ENCODE results near the gene KAZN.

Gene KAZN

DNA sequence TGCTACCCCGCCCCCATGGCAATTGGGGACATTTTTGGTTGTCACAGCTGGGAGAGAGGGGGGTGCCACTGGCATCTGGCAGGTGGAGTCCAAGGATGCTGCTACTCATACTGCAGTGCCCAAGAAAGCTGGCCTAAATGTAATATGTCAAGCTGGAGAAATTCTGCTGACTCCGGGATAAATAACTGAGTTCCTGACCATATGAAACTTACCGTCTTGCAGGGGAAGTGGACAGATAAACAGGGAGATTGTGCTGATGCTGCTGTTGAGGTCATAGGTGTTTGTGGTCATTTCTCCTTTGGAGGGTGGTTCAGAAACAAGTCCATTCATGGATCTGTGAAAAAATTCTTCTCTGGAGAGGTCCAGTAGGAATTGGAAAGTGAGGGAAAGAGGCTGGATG, 54.4 kb downstream of the KAZN start:
- in situ Hi-C loops (cut with MboI; ENCODE audit: low sequenced_read_pairs, unreplicated experiment): no loop called here
- TF ChIP-seq, protein P1, sequence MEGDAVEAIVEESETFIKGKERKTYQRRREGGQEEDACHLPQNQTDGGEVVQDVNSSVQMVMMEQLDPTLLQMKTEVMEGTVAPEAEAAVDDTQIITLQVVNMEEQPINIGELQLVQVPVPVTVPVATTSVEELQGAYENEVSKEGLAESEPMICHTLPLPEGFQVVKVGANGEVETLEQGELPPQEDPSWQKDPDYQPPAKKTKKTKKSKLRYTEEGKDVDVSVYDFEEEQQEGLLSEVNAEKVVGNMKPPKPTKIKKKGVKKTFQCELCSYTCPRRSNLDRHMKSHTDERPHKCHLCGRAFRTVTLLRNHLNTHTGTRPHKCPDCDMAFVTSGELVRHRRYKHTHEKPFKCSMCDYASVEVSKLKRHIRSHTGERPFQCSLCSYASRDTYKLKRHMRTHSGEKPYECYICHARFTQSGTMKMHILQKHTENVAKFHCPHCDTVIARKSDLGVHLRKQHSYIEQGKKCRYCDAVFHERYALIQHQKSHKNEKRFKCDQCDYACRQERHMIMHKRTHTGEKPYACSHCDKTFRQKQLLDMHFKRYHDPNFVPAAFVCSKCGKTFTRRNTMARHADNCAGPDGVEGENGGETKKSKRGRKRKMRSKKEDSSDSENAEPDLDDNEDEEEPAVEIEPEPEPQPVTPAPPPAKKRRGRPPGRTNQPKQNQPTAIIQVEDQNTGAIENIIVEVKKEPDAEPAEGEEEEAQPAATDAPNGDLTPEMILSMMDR (IDR thresholded peaks at IDR 0.05; ENCODE audit: borderline replicate concordance, control extremely low read depth, extremely low read depth, insufficient read depth, missing control alignments): no peak
- DNase-seq (ENCODE audit: low spot score): no peak

DNA sequence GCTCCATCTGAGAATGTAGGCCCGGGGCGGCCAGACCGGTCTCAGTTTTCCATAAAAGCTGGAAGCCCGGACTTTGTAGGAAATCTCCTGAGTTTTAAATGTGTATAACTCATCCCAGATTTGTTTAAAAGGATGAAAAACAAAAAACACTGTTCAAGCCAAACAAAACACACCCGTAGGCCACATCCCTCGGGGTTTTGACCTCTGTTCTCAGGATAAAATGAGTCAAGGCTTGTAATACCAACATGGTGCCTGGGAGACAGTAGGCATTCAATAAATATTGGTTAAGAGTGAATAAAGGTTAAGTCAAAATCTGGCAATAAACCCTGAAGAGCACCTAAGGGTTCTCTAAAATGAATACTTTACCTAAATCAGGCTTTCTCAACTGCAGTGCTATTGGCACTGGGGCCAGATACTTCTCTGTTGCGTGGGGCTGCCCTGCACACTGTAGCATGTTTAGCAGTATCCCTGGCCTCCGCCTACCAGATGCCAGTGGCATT, 55.0 kb downstream of the KAZN start:
- in situ Hi-C loops (cut with MboI; ENCODE audit: low sequenced_read_pairs, unreplicated experiment): no loop called here
- no peak for DNase-seq (ENCODE audit: low spot score)
- TF ChIP-seq, protein P1 (IDR thresholded peaks at IDR 0.05; ENCODE audit: borderline replicate concordance, control extremely low read depth, extremely low read depth, insufficient read depth, missing control alignments): no peak

DNA sequence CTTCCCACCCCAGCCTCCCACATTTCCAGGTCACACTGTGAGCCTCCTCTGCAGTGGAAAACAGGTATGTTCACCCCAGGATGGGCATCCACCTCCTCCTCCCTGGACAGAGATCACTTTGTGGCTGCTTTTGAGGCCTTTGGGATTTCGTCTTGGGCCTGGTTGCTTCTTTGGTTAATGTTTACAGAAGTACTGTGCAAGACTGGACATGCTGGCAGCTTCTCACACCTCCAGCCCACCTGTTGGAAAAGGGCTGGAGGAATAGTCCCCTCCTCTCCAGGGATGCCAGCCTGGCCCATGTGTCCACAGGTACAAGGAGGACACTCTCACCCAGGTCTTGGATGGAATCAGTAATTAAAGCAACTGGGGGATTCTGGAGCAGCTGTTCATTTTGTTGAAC, 56.1 kb downstream of the KAZN start:
- TF ChIP-seq, protein P1 (IDR thresholded peaks at IDR 0.05; ENCODE audit: borderline replicate concordance, control extremely low read depth, extremely low read depth, insufficient read depth, missing control alignments): no peak
- in situ Hi-C loops (cut with MboI; ENCODE audit: low sequenced_read_pairs, unreplicated experiment): no loop called here
- DNase-seq (ENCODE audit: low spot score): no peak

DNA sequence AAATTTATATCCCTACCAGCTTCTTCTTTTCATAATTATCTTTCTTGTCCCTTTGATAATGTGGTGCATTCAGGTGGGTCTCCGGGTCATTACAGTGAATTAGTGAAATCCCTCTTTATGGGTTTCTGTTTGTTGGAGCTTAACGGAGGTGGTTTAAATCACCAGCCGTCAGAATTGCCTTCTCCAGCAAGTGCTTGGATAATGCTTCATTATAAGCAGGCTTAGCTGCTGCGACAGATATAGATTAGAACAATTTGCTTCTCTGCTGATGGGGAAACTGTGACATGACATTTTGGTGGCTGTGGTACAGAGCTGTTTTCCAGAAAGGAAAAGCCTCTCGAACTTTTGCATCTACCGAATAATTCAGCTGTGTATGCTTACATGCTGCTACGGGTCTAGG, 56.9 kb downstream of the KAZN start:
- DNase-seq (ENCODE audit: low spot score): no peak
- in situ Hi-C loops (cut with MboI; ENCODE audit: low sequenced_read_pairs, unreplicated experiment): no loop called here
- TF ChIP-seq, protein P1 (IDR thresholded peaks at IDR 0.05; ENCODE audit: borderline replicate concordance, control extremely low read depth, extremely low read depth, insufficient read depth, missing control alignments): no peak

DNA sequence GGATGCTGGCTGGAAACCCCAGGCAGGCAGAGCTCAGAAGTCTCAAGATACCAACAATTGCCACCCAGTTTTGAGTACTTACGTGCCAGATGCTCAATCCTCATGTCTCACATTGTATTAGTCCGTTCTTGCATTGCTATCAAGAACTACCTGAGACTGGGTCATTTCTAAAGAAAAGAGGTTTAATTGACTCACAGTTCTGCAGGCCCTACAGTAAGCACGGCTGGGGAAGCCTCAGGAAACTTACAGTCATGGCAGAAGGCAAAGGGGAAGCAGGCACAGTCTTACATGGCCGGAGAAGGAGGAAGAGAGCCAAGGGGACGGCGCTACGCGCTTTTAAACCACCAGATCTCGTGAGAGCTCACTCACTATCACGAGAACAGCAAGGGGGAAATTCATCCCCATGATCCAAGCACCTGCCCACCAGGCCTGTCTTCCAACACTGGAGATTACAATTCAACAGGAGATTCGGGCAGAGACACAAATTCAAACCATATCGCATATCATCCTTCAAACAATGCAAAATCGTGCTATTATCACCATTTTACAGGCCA, 58.0 kb downstream of the KAZN start:
- no peak for DNase-seq (ENCODE audit: low spot score)
- TF ChIP-seq, protein P1 (IDR thresholded peaks at IDR 0.05; ENCODE audit: borderline replicate concordance, control extremely low read depth, extremely low read depth, insufficient read depth, missing control alignments): no peak
- in situ Hi-C loops (cut with MboI; ENCODE audit: low sequenced_read_pairs, unreplicated experiment): no loop called here

DNA sequence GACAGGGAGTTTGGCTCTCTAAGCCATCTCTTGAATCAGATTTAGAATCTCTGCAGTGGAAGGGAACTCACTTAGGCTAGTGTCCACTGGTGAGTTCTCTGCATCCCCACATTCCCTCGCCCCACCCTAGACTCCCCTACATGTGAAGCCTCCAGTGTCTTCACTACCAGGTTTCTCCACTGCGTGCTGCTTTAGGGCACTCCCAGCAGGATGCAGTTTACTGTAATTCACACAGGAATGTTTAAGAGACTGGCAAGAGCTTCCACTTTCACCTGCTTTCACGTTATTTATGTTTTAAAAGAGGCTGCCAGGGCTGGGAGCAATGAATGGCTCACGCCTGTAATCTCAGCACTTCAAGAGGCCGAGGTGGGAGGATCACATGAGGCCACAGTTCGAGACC, 60.2 kb downstream of the KAZN start:
- TF ChIP-seq, protein P1 (IDR thresholded peaks at IDR 0.05; ENCODE audit: borderline replicate concordance, control extremely low read depth, extremely low read depth, insufficient read depth, missing control alignments): no peak
- in situ Hi-C loops (cut with MboI; ENCODE audit: low sequenced_read_pairs, unreplicated experiment): no loop called here

More for the DNA sequence above, 60.2 kb downstream of the KAZN start:
- DNase-seq (ENCODE audit: low spot score): no peak
